Activated naive CD8-positive, alpha-beta T cell treated with anti-CD3 and anti-CD28 coated beads, Interleukin-2, amount 50 U/mL, for 16 hours (primary cell): Measurements from ENCODE around the gene CNOT6L.
"Not testable (repeated sequence)": the region's sequence is repeated elsewhere in the genome, so short reads cannot be mapped to it uniquely, and the experiment has no call there.

Experiments used
- DNase-seq: peaks from one replicate; pipeline ENCODE4 v3.0.0-alpha.2; 2020; ENCODE audit warnings: low read depth, low spot score

CNOT6L gene

DNA sequence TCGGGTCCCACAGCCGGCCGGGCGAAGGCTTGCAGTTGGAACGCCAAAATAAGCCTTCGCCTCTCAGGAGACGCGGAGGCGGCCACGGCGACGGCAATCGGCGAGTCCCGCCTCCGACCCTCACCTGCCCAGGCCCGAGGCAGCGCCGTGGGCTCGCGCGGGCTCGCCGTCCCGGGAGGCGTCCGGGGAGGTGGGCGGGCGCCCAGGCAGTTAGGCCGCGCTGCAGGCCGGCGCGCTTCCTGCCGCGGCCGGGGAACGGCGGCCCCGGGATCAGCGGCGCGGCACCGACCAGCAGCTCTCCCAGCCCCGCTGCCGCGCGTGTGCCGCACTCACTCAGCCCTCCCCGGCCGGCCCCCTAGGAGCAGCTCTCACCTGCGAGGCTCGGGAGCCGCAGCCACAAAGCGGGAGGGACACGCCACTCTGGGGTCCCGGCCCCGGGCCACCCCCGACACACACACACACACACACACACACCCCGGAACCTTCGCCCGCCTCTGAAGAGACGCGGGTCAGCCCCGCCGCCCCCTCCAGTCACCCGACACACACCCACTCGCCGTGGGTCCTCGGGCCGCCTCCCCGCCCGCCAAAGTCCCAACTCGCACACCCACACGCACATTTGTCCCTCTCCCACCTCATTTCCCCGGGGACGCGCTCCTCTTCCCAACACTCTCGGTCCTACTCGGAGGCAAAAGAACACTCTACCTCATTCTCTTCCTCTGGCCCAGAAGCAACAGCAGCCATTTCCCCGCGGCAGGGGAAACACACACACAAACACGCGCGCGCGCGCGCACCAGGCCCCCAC, at the start of gene CNOT6L:
CNOT6L (minus strand) TSS at position 767 of the 802 bp plus-strand sequence; CDS start at position 707, 60 bp downstream.
- DNase-seq = peak; percentile 6

DNA sequence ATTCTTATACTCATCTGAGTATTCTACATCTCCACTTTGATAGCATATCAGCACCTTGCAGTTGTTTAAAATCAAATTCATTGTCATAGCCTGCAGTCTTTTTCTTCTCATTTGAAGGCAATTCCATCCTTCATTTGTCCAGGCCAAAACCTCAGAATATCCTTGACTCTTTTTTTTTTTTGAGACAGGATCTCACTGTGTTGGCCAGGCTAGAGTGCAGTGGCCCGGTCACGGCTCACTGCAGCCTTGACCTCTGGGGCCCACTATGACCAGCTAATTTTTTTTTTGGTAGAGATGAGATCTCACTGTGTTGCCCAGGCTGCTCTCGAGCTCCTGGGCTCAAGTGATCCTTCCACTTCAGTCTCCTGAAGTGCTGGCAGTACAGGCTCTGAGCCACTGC, 46.1 kb upstream of the CNOT6L start:
- DNase-seq = no peak

DNA sequence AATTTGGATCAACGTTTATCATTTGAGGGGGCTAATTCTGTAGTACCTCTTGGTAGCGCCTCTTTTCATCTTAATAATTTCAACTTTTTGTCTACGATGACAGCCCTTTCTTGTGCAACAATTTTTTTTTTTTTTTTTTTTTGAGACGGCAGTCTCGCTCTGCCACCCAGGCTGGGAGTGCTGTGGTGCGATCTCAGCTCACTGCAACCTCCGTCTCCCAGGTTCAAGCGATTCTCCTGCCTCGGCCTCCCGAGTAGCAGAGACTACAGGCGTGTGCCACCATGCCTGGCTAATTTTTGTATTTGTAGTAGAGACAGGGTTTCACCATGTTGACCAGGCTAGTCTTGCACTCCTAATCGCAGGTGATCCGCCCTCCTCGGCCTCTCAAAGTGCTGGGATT, 44.2 kb upstream of the CNOT6L start:
- DNase-seq = not testable (repeated sequence)

DNA sequence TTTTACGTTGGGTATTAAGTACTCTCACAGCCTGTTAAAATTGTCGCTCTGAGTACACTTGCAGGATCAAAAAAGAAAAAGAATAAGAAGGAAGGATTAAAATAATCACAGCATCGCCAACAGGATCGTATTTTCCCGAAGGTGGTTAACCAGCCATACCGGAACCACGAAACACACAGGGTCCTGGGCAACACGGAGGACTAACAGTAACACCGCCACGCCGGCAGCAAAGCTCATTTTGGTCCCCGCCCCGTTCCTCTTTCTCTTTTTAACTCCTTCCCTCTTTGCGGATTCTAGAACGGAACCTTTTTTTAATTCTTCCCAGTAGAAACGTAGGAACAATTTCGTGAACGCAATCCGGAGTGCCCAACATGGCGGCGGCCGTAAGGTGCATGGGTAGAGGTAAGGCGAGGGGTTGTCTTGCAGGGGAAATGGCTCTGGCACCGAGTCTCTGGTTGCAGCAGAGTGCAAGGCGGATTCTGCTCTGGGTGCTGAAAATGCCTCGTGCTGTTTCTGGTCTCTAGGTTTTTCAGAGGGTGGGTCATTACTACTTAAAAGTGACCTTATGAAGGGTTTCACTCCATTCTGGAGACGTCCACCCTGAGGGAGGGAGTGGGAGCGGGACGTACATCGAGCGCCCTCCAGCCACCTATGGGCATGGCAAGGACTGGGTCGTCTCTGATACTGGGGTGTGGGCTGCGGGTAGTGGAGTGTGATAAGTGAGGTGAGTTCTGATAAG, 43.5 kb upstream of the CNOT6L start, which contains the start of gene MRPL1:
MRPL1 (plus strand) TSS at position 353 of the 739 bp plus-strand sequence; CDS start at position 372, 19 bp downstream.
- DNase-seq = peak; percentile 70

DNA sequence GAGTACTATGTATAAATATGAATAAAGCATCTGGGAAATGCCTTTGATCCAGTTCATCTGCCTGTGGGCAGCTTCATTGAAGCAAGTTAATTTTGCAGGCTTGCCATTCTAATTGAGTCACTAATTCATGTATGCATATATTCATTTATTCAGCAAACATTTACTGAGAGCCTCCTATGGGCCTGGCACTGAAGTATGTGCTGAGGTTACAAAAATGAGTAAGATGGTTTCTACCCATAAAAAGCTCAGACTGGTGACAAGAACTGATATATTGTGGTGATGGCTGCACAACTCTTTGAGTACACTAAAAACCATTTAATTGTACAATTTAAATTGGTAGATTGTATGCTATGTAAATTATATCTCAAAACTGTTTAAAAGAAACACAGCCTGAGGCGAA, 42.3 kb upstream of the CNOT6L start:
- DNase-seq = no peak

DNA sequence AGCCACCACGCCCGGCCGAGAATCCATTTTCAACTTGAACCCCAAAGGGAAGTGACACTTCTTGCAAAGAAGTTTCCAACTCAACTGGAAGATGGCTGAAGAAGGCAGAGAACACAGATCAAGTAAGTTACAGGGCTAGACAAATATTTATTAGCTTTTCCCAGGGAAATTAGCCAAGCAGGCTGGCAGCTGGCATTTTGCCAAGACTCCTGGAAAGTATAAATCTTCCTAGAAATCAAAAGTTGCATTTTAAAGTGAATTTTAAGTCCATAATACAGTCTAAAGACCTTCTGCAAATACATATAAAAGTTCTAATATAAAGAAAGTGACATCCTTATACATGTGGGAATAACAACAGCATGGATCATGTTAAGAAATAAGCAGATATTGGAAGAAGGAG, 40.1 kb upstream of the CNOT6L start:
- no peak for DNase-seq

DNA sequence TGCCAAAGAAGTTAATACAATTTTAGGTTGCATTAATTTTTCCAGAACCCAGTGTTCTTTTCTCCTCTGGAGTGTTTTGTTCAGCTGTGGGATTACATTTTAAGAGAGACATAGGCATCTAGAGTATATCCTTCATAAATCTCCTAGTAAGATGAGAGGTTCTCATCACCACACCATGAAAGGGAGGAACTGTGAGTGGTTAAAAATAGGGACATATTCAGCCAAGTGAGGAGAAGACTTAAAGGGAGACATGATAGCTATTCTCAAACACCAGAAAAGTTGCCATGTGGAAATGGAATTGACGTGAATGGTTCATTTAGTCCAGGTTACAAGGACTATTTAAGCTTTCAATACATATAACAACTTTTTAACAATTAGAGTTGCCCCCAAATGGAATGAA, 37.0 kb upstream of the CNOT6L start:
- DNase-seq = no peak

DNA sequence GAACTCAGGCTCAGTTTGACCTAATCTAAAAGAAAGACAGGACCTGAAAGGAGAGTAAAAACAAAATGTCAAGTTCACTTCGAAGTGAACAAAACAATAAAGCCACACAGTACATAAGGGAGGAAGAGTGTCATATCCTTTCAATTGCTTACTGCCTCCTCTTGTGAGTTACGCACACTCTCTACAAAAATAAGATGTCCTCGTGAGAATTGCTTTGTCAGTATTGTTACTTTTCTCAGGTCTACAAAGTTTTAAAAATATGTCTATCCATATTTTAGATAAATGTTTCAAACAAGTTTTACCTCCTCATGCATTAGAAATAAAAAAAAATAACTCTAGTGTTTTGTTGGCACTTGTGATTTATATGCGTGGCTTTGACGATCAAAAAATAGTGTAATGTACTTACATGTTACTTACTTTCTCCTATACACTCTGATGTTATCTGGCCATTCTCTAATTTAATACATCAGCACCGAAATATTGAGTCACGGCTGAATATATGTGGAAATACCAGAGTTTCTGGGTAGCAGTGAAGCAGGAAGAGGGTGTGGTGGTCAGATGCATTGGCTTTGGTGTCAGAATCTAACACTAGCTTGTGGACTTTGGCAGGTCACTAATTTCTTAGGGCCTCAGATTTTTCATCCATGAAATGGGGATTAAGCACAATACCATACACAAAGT, 35.4 kb upstream of the CNOT6L start:
- no peak for DNase-seq

DNA sequence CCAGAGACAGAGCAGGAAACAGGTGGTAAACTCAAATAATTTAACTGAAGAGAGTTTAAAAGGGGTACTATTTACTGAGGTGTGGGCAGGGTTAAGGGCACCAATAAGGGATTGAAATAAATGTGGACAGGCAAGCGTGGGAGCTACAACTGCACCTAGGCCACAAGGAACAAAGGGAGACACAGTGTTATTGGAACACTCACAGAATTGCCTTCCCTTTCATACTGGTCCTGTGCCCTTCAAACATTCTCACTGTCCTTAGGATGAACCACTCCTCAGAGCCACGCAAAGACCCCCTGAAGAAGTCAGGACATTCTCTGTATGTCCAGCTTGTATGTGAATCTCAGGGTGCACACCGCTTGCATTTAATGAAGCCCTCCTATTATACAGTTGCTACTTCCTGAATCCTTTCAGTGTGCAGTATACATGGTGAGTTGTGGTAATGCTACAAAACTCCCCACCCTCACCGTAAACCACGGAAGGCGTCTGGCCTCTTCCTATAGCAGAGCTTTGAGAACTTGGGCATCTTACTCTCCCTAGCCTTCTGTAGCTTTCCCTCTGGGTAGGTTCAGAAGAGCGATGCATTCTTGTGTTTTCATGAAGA, 33.8 kb upstream of the CNOT6L start:
- DNase-seq = peak; percentile 6

DNA sequence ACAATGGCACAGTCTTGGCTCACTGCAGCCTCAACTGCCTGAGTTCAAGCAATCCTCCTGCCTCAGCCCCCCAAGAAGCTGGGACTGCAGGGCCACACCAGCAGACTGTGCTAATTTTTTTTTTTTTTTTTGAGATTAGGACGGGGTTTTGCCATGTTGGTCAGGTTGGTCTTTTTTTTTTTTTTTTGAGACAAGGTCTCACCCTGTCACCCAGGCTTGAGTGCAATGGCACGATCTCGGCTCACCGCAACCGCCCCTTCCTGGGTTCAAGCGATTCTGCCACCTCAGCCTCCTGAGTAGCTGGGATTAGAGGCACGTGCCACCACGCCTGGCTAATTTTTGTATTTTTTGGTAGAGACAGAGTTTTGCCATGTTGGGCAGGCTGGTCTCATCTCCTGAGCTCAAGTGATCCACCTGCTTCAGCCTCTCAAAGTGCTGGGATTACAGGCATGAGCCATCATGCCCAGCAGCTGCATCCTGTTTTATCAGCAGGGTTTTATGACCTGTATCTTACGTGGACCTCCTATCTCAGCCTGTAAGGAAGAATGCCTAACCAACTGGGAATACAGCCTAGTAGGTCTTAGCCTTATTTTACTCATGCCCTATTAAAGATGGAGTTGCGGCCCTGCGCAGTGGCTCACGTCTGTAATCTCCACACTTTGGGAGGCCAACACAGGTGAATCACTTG, 30.3 kb upstream of the CNOT6L start:
- DNase-seq = no peak

DNA sequence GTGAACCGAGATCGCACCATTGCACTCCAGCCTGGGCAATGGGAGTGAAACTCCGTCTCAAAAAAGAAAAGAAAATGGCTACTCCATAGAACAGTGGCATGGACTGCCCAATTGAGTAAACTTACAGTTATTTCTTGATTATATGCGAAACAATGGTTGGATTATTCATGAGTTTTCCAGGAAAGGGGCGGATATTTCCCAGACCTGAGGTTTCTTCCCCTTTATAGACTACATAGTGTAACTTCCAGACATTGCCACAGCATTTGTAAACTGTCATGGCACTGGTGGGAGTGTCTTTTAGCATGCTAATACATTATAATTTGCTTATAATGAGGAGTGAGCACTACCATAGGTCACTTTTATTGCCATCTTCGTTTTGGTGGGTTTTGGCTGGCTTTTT, 29.3 kb upstream of the CNOT6L start:
- DNase-seq = no peak

DNA sequence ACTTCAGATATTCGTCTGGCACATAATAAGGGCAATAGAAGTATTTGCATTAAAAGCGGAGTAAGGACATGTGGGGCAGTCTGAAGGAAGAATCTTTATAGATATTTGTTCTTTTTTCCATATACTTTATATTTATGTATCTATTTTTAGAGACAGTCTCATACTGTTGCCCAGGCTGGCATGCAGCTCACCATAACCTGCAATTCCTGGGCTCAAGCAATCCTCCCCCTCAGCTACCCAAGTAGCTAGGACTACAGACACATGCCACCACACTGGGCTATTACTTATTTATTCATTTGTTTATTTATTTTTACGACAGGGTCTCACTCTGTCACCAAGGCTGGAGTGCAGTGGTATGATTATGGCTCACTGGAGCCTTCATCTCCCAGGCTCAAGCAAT, 26.8 kb upstream of the CNOT6L start:
- DNase-seq = no peak

DNA sequence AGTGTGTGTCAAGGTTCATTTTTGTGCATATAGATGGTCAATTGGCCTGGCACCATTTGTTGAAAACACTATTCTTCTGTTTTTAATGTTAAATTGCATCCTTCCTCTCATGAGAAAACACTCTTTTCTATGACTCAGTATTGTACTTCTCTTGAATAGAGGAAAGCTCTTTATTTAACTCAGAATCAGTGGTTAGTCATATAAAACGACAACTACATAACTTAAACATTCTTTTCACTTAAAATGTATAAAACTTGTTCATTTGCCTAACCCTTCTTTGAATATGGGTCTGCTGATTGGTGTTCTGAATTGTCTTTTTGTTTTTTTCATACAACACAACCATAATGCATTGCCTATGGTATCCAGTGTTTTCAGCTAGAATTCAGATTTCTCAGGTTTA, 26.2 kb upstream of the CNOT6L start:
- DNase-seq = no peak

DNA sequence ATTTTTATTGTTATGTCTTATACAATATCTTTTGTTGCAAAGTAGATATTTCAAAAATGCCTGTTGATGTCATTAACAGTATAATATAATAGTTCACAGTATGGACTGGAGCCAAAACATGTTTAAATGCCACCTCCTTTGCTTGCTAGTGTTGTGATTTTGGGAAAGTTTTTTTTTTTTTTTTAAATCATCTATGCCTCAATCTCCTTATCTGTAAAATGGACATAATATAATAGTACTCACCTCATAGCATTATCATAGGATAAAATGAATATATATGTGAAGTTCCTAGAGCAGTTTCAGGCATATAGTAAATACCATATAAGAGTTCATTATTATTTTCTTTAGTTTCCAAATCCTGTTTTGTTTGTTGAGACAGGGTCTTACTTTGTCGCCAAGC, 25.2 kb upstream of the CNOT6L start:
- DNase-seq = no peak

DNA sequence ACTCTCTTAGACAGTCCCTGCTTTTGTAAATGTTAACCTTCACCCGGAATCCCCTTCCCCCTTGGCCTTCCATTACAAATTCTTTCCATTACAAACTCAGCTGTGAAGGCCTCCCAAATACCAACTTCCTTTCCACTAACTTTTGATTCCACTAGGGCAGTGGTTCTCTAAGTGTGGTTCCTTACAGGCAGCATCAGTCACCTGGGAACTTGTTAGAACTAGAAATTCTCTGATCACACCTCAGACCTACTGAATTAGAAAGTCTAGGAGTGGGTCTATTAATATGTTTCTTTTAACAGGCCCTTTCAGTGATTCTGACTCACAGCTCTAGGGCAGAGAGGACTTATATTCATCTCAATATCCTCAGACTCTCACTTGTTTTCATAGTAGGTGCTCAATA, 24.5 kb upstream of the CNOT6L start:
- DNase-seq = no peak

DNA sequence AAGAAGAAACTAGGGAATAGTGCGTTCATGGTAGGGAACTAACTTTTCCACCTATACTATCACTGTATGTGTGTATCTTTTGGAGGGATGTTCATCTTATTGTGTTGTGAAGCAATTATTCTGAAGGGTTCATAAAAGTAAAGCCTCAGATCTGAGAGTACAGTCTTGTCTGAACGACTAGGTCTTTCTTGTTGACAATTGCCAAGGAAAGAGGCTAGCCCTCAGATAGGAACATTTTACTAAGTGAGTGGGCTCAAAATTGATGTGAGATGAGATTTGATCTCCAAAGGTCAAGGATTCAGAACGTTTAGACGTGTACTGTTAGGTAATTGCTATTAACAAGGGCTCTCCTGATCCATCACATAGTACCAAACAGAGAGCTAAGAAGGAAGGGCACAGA, 15.2 kb upstream of the CNOT6L start:
- no peak for DNase-seq

DNA sequence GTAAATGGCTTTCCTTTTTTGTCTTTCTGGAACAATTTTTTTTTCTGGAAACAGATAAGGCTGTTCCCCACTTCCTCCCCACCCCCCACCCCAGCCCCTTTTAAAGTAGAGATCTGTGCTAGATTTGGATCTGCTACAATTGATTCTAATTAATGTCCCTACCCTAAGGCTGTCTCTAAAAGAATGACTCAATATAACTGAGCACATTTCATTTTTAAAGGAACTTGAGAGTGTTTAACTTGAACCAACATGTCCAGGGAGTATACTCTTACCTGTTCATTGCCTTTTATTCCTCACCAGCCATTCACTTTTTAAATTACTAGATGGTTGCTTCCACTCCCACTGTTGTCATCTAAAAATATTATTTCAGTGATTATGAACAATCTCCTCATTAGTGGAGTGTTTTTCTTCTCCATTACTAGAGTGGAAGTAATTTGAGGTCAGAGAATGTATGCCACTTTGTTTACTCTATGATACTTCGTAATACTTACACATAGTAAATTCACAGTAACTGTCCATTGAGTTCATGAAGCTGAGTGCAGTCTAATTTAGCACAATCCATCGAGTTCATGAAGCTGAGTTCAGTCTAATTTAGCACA, 14.1 kb upstream of the CNOT6L start:
- DNase-seq = no peak

DNA sequence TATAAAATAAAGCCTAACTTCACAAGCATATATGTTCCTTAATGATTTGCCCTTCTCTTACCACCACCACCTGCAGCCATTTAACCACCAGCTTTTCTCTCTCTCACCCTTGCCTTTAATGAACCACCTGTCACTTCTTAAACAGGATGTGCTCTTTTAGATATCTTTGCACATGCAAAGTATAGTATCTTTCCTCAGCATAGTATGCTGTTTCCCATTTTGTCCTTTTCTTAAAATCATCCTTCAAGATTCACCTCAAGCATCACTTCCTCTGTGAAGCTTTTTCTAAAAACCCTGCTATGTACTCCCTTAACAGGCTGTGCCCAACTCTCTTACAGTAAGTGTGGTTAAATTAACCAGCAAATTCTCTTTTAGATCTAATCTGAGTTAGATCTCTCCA, 8.2 kb upstream of the CNOT6L start:
- DNase-seq = no peak

DNA sequence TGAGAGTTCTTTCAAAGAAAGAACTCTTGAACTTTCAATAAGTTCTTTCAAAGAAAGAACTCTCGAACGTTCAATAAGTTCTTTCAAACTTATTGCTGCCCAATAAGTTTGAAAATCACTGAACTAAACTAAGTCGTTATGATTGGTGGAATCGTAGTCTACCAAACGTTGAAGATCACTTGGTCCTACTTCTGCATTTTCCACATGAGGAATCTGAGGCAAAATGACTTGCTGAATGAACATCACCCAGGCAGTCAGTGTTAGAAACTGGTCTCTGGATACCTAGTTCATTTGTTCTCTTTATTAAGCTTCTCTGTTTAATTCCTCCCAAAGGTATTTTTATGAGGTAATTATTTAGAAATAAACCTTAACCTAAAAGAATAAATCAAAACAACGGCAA, 7.1 kb upstream of the CNOT6L start:
- no peak for DNase-seq

DNA sequence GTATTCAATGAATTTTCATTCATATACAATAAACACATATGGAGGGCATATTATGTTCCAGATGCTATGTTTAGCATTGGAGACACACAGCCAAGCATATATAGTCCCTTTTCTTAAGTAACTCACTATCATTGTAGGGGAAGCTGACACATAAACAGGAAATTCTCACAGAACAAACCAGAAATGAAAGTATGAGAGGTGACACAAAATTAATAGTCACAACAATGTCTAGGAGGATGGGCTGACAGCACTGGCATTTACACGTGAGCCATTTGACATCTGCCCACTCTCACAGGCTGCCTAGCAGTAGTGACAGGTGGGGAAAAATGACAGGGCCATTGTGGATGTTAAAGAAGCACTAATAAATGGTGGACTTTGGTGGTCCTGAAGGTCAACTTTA, 2.6 kb upstream of the CNOT6L start:
- DNase-seq = no peak
